Measurements from ENCODE around the gene UBE2B. TPM values are rescaled to one million over a fixed set of nuclear protein-coding genes. Genes with fewer than 3 reads are reported as not detected.
"Not testable (repeated sequence)": the region's sequence is repeated elsewhere in the genome, so short reads cannot be mapped to it uniquely, and the experiment has no call there.

UBE2B gene
- 42.7 and 59.0 TPM in 2 replicates for total RNA-seq

- DNase-seq (ENCODE audit: extremely low read depth, low read depth, low spot score), result peak; percentile 99
These were observed at the start of gene UBE2B for GRCh38 chr5:134370871-134371833. TSS of gene UBE2B (plus strand) at chr5:134371569. CDS start at chr5:134371596, 27 bp downstream.

- no peak for DNase-seq (ENCODE audit: extremely low read depth, low read depth, low spot score)
These were observed 44.0 kb upstream of the UBE2B start for GRCh38 chr5:134327327-134327726.

GRCh38 chr5:134328619-134329018 lies 42.8 kb upstream of the UBE2B start:
- DNase-seq (ENCODE audit: extremely low read depth, low read depth, low spot score), result no peak

- DNase-seq (ENCODE audit: extremely low read depth, low read depth, low spot score), result not testable (repeated sequence)
These were observed 34.5 kb upstream of the UBE2B start for GRCh38 chr5:134336833-134337232.

GRCh38 chr5:134343500-134343899 lies 27.9 kb upstream of the UBE2B start:
- not testable (repeated sequence) for DNase-seq (ENCODE audit: extremely low read depth, low read depth, low spot score)

- not testable (repeated sequence) for DNase-seq (ENCODE audit: extremely low read depth, low read depth, low spot score)
These were observed 25.9 kb upstream of the UBE2B start for GRCh38 chr5:134345476-134345875.

GRCh38 chr5:134345996-134346395 lies 25.4 kb upstream of the UBE2B start:
- no peak for DNase-seq (ENCODE audit: extremely low read depth, low read depth, low spot score)

GRCh38 chr5:134349463-134349862 lies 21.9 kb upstream of the UBE2B start:
- DNase-seq (ENCODE audit: extremely low read depth, low read depth, low spot score), result no peak

GRCh38 chr5:134355681-134356080 lies 15.7 kb upstream of the UBE2B start:
- no peak for DNase-seq (ENCODE audit: extremely low read depth, low read depth, low spot score)

GRCh38 chr5:134365604-134366003 lies 5.8 kb upstream of the UBE2B start:
- no peak for DNase-seq (ENCODE audit: extremely low read depth, low read depth, low spot score)

GRCh38 chr5:134370311-134370870 lies 978 bp upstream of the UBE2B start:
- DNase-seq (ENCODE audit: extremely low read depth, low read depth, low spot score), result no peak

GRCh38 chr5:134371834-134372340 lies 518 bp downstream of the UBE2B start:
- no peak for DNase-seq (ENCODE audit: extremely low read depth, low read depth, low spot score)

- not testable (repeated sequence) for DNase-seq (ENCODE audit: extremely low read depth, low read depth, low spot score)
These were observed 2.3 kb downstream of the UBE2B start for GRCh38 chr5:134373633-134374032.

- DNase-seq (ENCODE audit: extremely low read depth, low read depth, low spot score), result no peak
These were observed 2.9 kb downstream of the UBE2B start for GRCh38 chr5:134374232-134374631.

GRCh38 chr5:134380346-134380745 lies 9.0 kb downstream of the UBE2B start:
- DNase-seq (ENCODE audit: extremely low read depth, low read depth, low spot score), result no peak

- DNase-seq (ENCODE audit: extremely low read depth, low read depth, low spot score), result not testable (repeated sequence)
These were observed 10.8 kb downstream of the UBE2B start for GRCh38 chr5:134382204-134382603.

GRCh38 chr5:134383980-134384697 lies 12.8 kb downstream of the UBE2B start:
- DNase-seq (ENCODE audit: extremely low read depth, low read depth, low spot score), result no peak

- DNase-seq (ENCODE audit: extremely low read depth, low read depth, low spot score), result no peak
These were observed 16.1 kb downstream of the UBE2B start for GRCh38 chr5:134387443-134387842.

GRCh38 chr5:134392301-134392700 lies 20.9 kb downstream of the UBE2B start:
- DNase-seq (ENCODE audit: extremely low read depth, low read depth, low spot score), result no peak

GRCh38 chr5:134394932-134395331 lies 23.6 kb downstream of the UBE2B start:
- no peak for DNase-seq (ENCODE audit: extremely low read depth, low read depth, low spot score)

GRCh38 chr5:134396274-134396673 lies 24.9 kb downstream of the UBE2B start:
- no peak for DNase-seq (ENCODE audit: extremely low read depth, low read depth, low spot score)

All from glomerular endothelial cell (primary cell).